SK-N-SH treated with all-trans-retinoic acid at 6 μM for 48 hours (cell line): Measurements from ENCODE around the gene TMIE.

Experiments
- CSRNP3 ChIP-seq: fragments of 250-450 bp; sonication (Bioruptor Pico); IDR thresholded peaks from 2 replicates; pipeline ENCODE4 v1.5.1; 2021; ENCODE audit warnings: mild to moderate bottlenecking, moderate library complexity
- TCF4 ChIP-seq: fragments of 250-450 bp; sonication (Bioruptor Pico); IDR thresholded peaks from 2 replicates; pipeline ENCODE4 v1.8.0; 2021; ENCODE audit warnings: mild to moderate bottlenecking, moderate library complexity, borderline replicate concordance

GRCh38 chr3:46695962-46696894 lies 5.0 kb upstream of the TMIE start:
- TF ChIP-seq TCF4 (CRISPR knock-in tag) (no peak), CSRNP3 (CRISPR knock-in tag) (no peak)
